ENCODE results near the gene OR1I1.

- TF ChIP-seq ETV6 (CRISPR knock-in tag; IDR thresholded peaks at IDR 0.05) (no peak), ZBTB43 (CRISPR knock-in tag; IDR thresholded peaks at IDR 0.05) (no peak), JUN (CRISPR knock-in tag; IDR thresholded peaks at IDR 0.05) (no peak), ZMAT4 (CRISPR knock-in tag; IDR thresholded peaks at IDR 0.05) (no peak), RORB (CRISPR knock-in tag; IDR thresholded peaks at IDR 0.05) (no peak), PREB (CRISPR knock-in tag; IDR thresholded peaks at IDR 0.05; ENCODE audit: borderline replicate concordance) (no peak), FOXJ3 (CRISPR knock-in tag; IDR thresholded peaks at IDR 0.05; ENCODE audit: borderline replicate concordance) (no peak), FOXK1 (CRISPR knock-in tag; IDR thresholded peaks at IDR 0.05) (no peak)
- TF ChIP-seq, protein P1, sequence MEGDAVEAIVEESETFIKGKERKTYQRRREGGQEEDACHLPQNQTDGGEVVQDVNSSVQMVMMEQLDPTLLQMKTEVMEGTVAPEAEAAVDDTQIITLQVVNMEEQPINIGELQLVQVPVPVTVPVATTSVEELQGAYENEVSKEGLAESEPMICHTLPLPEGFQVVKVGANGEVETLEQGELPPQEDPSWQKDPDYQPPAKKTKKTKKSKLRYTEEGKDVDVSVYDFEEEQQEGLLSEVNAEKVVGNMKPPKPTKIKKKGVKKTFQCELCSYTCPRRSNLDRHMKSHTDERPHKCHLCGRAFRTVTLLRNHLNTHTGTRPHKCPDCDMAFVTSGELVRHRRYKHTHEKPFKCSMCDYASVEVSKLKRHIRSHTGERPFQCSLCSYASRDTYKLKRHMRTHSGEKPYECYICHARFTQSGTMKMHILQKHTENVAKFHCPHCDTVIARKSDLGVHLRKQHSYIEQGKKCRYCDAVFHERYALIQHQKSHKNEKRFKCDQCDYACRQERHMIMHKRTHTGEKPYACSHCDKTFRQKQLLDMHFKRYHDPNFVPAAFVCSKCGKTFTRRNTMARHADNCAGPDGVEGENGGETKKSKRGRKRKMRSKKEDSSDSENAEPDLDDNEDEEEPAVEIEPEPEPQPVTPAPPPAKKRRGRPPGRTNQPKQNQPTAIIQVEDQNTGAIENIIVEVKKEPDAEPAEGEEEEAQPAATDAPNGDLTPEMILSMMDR (IDR thresholded peaks at IDR 0.05), result no peak
- TF ChIP-seq, protein P2, sequence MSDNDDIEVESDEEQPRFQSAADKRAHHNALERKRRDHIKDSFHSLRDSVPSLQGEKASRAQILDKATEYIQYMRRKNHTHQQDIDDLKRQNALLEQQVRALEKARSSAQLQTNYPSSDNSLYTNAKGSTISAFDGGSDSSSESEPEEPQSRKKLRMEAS (CRISPR knock-in tag; IDR thresholded peaks at IDR 0.05), result no peak
- TF ChIP-seq, protein P3, sequence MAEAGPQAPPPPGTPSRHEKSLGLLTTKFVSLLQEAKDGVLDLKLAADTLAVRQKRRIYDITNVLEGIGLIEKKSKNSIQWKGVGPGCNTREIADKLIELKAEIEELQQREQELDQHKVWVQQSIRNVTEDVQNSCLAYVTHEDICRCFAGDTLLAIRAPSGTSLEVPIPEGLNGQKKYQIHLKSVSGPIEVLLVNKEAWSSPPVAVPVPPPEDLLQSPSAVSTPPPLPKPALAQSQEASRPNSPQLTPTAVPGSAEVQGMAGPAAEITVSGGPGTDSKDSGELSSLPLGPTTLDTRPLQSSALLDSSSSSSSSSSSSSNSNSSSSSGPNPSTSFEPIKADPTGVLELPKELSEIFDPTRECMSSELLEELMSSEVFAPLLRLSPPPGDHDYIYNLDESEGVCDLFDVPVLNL (CRISPR knock-in tag; IDR thresholded peaks at IDR 0.05; ENCODE audit: borderline replicate concordance, low read depth), result no peak
- TF ChIP-seq, protein P4, sequence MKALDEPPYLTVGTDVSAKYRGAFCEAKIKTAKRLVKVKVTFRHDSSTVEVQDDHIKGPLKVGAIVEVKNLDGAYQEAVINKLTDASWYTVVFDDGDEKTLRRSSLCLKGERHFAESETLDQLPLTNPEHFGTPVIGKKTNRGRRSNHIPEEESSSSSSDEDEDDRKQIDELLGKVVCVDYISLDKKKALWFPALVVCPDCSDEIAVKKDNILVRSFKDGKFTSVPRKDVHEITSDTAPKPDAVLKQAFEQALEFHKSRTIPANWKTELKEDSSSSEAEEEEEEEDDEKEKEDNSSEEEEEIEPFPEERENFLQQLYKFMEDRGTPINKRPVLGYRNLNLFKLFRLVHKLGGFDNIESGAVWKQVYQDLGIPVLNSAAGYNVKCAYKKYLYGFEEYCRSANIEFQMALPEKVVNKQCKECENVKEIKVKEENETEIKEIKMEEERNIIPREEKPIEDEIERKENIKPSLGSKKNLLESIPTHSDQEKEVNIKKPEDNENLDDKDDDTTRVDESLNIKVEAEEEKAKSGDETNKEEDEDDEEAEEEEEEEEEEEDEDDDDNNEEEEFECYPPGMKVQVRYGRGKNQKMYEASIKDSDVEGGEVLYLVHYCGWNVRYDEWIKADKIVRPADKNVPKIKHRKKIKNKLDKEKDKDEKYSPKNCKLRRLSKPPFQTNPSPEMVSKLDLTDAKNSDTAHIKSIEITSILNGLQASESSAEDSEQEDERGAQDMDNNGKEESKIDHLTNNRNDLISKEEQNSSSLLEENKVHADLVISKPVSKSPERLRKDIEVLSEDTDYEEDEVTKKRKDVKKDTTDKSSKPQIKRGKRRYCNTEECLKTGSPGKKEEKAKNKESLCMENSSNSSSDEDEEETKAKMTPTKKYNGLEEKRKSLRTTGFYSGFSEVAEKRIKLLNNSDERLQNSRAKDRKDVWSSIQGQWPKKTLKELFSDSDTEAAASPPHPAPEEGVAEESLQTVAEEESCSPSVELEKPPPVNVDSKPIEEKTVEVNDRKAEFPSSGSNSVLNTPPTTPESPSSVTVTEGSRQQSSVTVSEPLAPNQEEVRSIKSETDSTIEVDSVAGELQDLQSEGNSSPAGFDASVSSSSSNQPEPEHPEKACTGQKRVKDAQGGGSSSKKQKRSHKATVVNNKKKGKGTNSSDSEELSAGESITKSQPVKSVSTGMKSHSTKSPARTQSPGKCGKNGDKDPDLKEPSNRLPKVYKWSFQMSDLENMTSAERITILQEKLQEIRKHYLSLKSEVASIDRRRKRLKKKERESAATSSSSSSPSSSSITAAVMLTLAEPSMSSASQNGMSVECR (CRISPR knock-in tag; IDR thresholded peaks at IDR 0.05; ENCODE audit: borderline replicate concordance), result no peak
- TF ChIP-seq, protein P5, sequence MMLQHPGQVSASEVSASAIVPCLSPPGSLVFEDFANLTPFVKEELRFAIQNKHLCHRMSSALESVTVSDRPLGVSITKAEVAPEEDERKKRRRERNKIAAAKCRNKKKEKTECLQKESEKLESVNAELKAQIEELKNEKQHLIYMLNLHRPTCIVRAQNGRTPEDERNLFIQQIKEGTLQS (CRISPR knock-in tag; conservative IDR thresholded peaks at IDR 0.05), result no peak
These were observed 14.2 kb downstream of the OR1I1 start for GRCh38 chr19:15096223-15096622.
